ENCODE data around the gene ACAT2. TPM values are rescaled to one million over a fixed set of nuclear protein-coding genes. Genes with fewer than 3 reads are reported as not detected.
"Not testable (repeated sequence)": the region's sequence is repeated elsewhere in the genome, so short reads cannot be mapped to it uniquely, and the experiment has no call there.

ACAT2 gene
- total and polyA plus RNA-seq, 5 donors: 4.7 to 7.9 (median 5.4) TPM

GRCh38 chr6:159790956-159791598 is 29.2 kb downstream of the ACAT2 start:
- WGBS: 16% methylated on average over 18 of the region's 18 CpGs
- intact Hi-C loops (cut with DNase I): no loop called here
- Histone ChIP-seq H3K27me3 (ENCODE audit: control insufficient read depth, insufficient read depth) (no peaks in the 10 kb centered on the region), H3K9me3 (ENCODE audit: control insufficient read depth, low read length) (no peaks in the 10 kb centered on the region), H3K27ac (ENCODE audit: low read length) (peak overlapping the region; percentile 77), H3K4me3 (ENCODE audit: low read length) (peak overlapping the region; percentile 83), H3K4me1 (ENCODE audit: control insufficient read depth, insufficient read depth, low read length) (peaks cover 8% of the 10 kb centered on the region)
- peak in 1 of 3 donors; percentile 58 for DNase-seq
- ATAC-seq: no peak

- DNase-seq; H3K27me3 ChIP-seq (ENCODE audit: control insufficient read depth, insufficient read depth); intact Hi-C loops (cut with DNase I); H3K27ac ChIP-seq (ENCODE audit: low read length); ATAC-seq; H3K4me1 ChIP-seq (ENCODE audit: control insufficient read depth, insufficient read depth, low read length); H3K9me3 ChIP-seq (ENCODE audit: control insufficient read depth, low read length); H3K4me3 ChIP-seq (ENCODE audit: low read length): not testable (repeated sequence)
- WGBS: 72% methylated on average over 8 of the region's 8 CpGs
Observed at GRCh38 chr6:159794976-159795375, 33.1 kb downstream of the ACAT2 start.

- DNase-seq: no peak
- Histone ChIP-seq H3K27ac (ENCODE audit: low read length) (no peak overlapping the region), H3K9me3 (ENCODE audit: control insufficient read depth, low read length) (no peaks in the 10 kb centered on the region), H3K4me1 (ENCODE audit: control insufficient read depth, insufficient read depth, low read length) (no peaks in the 10 kb centered on the region), H3K4me3 (ENCODE audit: low read length) (no peak overlapping the region), H3K27me3 (ENCODE audit: control insufficient read depth, insufficient read depth) (no peaks in the 10 kb centered on the region)
- 41% methylated on average over 1 of the region's 1 CpG for WGBS
- intact Hi-C loops (cut with DNase I): no loop called here
- no peak for ATAC-seq
Observed at GRCh38 chr6:159797554-159797953, 35.7 kb downstream of the ACAT2 start.

GRCh38 chr6:159800141-159800865 is 38.5 kb downstream of the ACAT2 start, which contains the start of gene PNLDC1:
TSS of gene PNLDC1 (plus strand) at chr6:159800276. CDS start at chr6:159800308, 32 bp downstream.
- Histone ChIP-seq H3K9me3 (ENCODE audit: control insufficient read depth, low read length) (no peaks in the 10 kb centered on the region), H3K4me1 (ENCODE audit: control insufficient read depth, insufficient read depth, low read length) (no peaks in the 10 kb centered on the region), H3K4me3 (ENCODE audit: low read length) (no peak within 1 kb of the TSS), H3K27ac (ENCODE audit: low read length) (no peak within 1 kb of the TSS), H3K27me3 (ENCODE audit: control insufficient read depth, insufficient read depth) (no peaks in the 10 kb centered on the region)
- 85% methylated on average over 50 of the region's 50 CpGs for WGBS
- intact Hi-C loops (cut with DNase I): no loop called here
- DNase-seq: no peak
- peak in 1 of 2 donors; percentile 19 for ATAC-seq

- Histone ChIP-seq H3K27me3 (ENCODE audit: control insufficient read depth, insufficient read depth) (no peaks in the 10 kb centered on the region), H3K9me3 (ENCODE audit: control insufficient read depth, low read length) (no peaks in the 10 kb centered on the region), H3K27ac (ENCODE audit: low read length) (no peak overlapping the region), H3K4me1 (ENCODE audit: control insufficient read depth, insufficient read depth, low read length) (no peaks in the 10 kb centered on the region), H3K4me3 (ENCODE audit: low read length) (no peak overlapping the region)
- ATAC-seq (no peak), DNase-seq (no peak)
- 90% methylated on average over 8 of the region's 8 CpGs for WGBS
- intact Hi-C loops (cut with DNase I): no loop called here
Observed at GRCh38 chr6:159801935-159802334, 40.1 kb downstream of the ACAT2 start.

GRCh38 chr6:159804504-159804903 is 42.7 kb downstream of the ACAT2 start:
- Histone ChIP-seq H3K4me1 (ENCODE audit: control insufficient read depth, insufficient read depth, low read length) (no peaks in the 10 kb centered on the region), H3K9me3 (ENCODE audit: control insufficient read depth, low read length) (no peaks in the 10 kb centered on the region), H3K27me3 (ENCODE audit: control insufficient read depth, insufficient read depth) (no peaks in the 10 kb centered on the region), H3K27ac (ENCODE audit: low read length) (no peak overlapping the region), H3K4me3 (ENCODE audit: low read length) (no peak overlapping the region)
- DNase-seq (no peak), ATAC-seq (no peak)
- WGBS: 92% methylated on average over 10 of the region's 10 CpGs
- intact Hi-C loops (cut with DNase I): no loop called here

- H3K27ac ChIP-seq (ENCODE audit: low read length): no peak overlapping the region
- intact Hi-C loops (cut with DNase I): no loop called here
- ATAC-seq (no peak), DNase-seq (no peak)
- no peaks in the 10 kb centered on the region for H3K9me3 ChIP-seq (ENCODE audit: control insufficient read depth, low read length)
- 84% methylated on average over 6 of the region's 6 CpGs for WGBS
- no peak overlapping the region for H3K4me3 ChIP-seq (ENCODE audit: low read length)
- no peaks in the 10 kb centered on the region for H3K4me1 ChIP-seq (ENCODE audit: control insufficient read depth, insufficient read depth, low read length)
- no peaks in the 10 kb centered on the region for H3K27me3 ChIP-seq (ENCODE audit: control insufficient read depth, insufficient read depth)
Observed at GRCh38 chr6:159805440-159806020, 43.7 kb downstream of the ACAT2 start.

- intact Hi-C loops (cut with DNase I): no loop called here
- H3K27ac ChIP-seq (ENCODE audit: low read length): no peak overlapping the region
- DNase-seq: no peak
- H3K9me3 ChIP-seq (ENCODE audit: control insufficient read depth, low read length): no peaks in the 10 kb centered on the region
- H3K4me1 ChIP-seq (ENCODE audit: control insufficient read depth, insufficient read depth, low read length): no peaks in the 10 kb centered on the region
- WGBS: 89% methylated on average over 9 of the region's 9 CpGs
- no peak overlapping the region for H3K4me3 ChIP-seq (ENCODE audit: low read length)
- no peak for ATAC-seq
- no peaks in the 10 kb centered on the region for H3K27me3 ChIP-seq (ENCODE audit: control insufficient read depth, insufficient read depth)
Observed at GRCh38 chr6:159806021-159806458, 44.2 kb downstream of the ACAT2 start.

GRCh38 chr6:159807150-159807858 is 45.5 kb downstream of the ACAT2 start:
- DNase-seq (no peak), ATAC-seq (no peak)
- 84% methylated on average over 5 of the region's 5 CpGs for WGBS
- intact Hi-C loops (cut with DNase I): no loop called here
- Histone ChIP-seq H3K27me3 (ENCODE audit: control insufficient read depth, insufficient read depth) (no peaks in the 10 kb centered on the region), H3K4me3 (ENCODE audit: low read length) (no peak overlapping the region), H3K4me1 (ENCODE audit: control insufficient read depth, insufficient read depth, low read length) (no peaks in the 10 kb centered on the region), H3K27ac (ENCODE audit: low read length) (no peak overlapping the region), H3K9me3 (ENCODE audit: control insufficient read depth, low read length) (no peaks in the 10 kb centered on the region)

GRCh38 chr6:159808647-159809046 is 46.8 kb downstream of the ACAT2 start:
- Histone ChIP-seq H3K4me1 (ENCODE audit: control insufficient read depth, insufficient read depth, low read length) (no peaks in the 10 kb centered on the region), H3K9me3 (ENCODE audit: control insufficient read depth, low read length) (no peaks in the 10 kb centered on the region), H3K27me3 (ENCODE audit: control insufficient read depth, insufficient read depth) (no peaks in the 10 kb centered on the region), H3K27ac (ENCODE audit: low read length) (no peak overlapping the region), H3K4me3 (ENCODE audit: low read length) (no peak overlapping the region)
- no peak for DNase-seq
- no peak for ATAC-seq
- intact Hi-C loops (cut with DNase I): no loop called here
- 79% methylated on average over 6 of the region's 6 CpGs for WGBS

- Histone ChIP-seq H3K27ac (ENCODE audit: low read length) (no peak overlapping the region), H3K4me1 (ENCODE audit: control insufficient read depth, insufficient read depth, low read length) (no peaks in the 10 kb centered on the region), H3K4me3 (ENCODE audit: low read length) (no peak overlapping the region), H3K9me3 (ENCODE audit: control insufficient read depth, low read length) (no peaks in the 10 kb centered on the region), H3K27me3 (ENCODE audit: control insufficient read depth, insufficient read depth) (no peaks in the 10 kb centered on the region)
- DNase-seq (no peak), ATAC-seq (no peak)
- intact Hi-C loops (cut with DNase I): no loop called here
- 92% methylated on average over 4 of the region's 4 CpGs for WGBS
Observed at GRCh38 chr6:159809149-159809548, 47.3 kb downstream of the ACAT2 start.

Data from right cardiac atrium (tissue), 5 donors.